Urothelium cell line (cell line): Measurements from ENCODE around the gene TMEM201.
A peak's percentile ranks its signal among the peaks of the same experiment; 100 is the strongest.

ENCODE experiments used
- DNase-seq: peaks from one replicate; pipeline ENCODE4 v3.0.0; 2011; ENCODE audit warnings: low spot score, mixed read lengths
- FAIRE-seq: peaks from 2 replicates; lab custom pipeline; 2011; peaks lifted over from hg19 to GRCh38; lab: Jason Lieb, UNC

TMEM201 gene

GRCh38 chr1:9577423-9577822, 11.3 kb upstream of the TMEM201 start:
- FAIRE-seq (no peak), DNase-seq (no peak)

GRCh38 chr1:9580942-9581341, 7.8 kb upstream of the TMEM201 start:
- no peak for DNase-seq
- no peak for FAIRE-seq

GRCh38 chr1:9586147-9586766, 2.5 kb upstream of the TMEM201 start:
- FAIRE-seq, result no peak

GRCh38 chr1:9589144-9589718, 520 bp downstream of the TMEM201 start:
- peak; percentile 21 for DNase-seq
- FAIRE-seq, result no peak

More at GRCh38 chr1:9586147-9586766, 2.5 kb upstream of the TMEM201 start:
- no peak for DNase-seq

GRCh38 chr1:9589719-9590157, 1.0 kb downstream of the TMEM201 start:
- DNase-seq (peak; percentile 50), FAIRE-seq (peak; percentile 9)

GRCh38 chr1:9590201-9590600, 1.5 kb downstream of the TMEM201 start:
- DNase-seq, result no peak
- FAIRE-seq, result no peak

- DNase-seq (no peak), FAIRE-seq (no peak)
Observed at GRCh38 chr1:9590945-9591668, 2.4 kb downstream of the TMEM201 start.

- DNase-seq (no peak), FAIRE-seq (no peak)
Observed at GRCh38 chr1:9591669-9592509, 3.2 kb downstream of the TMEM201 start.

- DNase-seq (no peak), FAIRE-seq (no peak)
Observed at GRCh38 chr1:9592510-9593075, 3.9 kb downstream of the TMEM201 start.

GRCh38 chr1:9593147-9593491, 4.4 kb downstream of the TMEM201 start:
- FAIRE-seq, result no peak
- DNase-seq, result no peak

- DNase-seq (peak; percentile 41), FAIRE-seq (no peak)
Observed at GRCh38 chr1:9593492-9594465, 5.1 kb downstream of the TMEM201 start.

GRCh38 chr1:9594471-9595155, 5.9 kb downstream of the TMEM201 start:
- no peak for FAIRE-seq
- no peak for DNase-seq

GRCh38 chr1:9595156-9595967, 6.7 kb downstream of the TMEM201 start:
- no peak for DNase-seq
- FAIRE-seq, result no peak

GRCh38 chr1:9595968-9596340, 7.2 kb downstream of the TMEM201 start:
- DNase-seq (no peak), FAIRE-seq (no peak)

- DNase-seq (no peak), FAIRE-seq (peak; percentile 40)
Observed at GRCh38 chr1:9596415-9597123, 7.9 kb downstream of the TMEM201 start.

GRCh38 chr1:9597361-9598315, 8.9 kb downstream of the TMEM201 start:
- FAIRE-seq (no peak), DNase-seq (no peak)

- no peak for FAIRE-seq
Observed at GRCh38 chr1:9598316-9598700, 9.6 kb downstream of the TMEM201 start.

More at GRCh38 chr1:9598316-9598700, 9.6 kb downstream of the TMEM201 start:
- no peak for DNase-seq
